Esophagus mucosa (tissue), 1 donor: ENCODE results near the gene IBA57. TPM values are rescaled to one million over a fixed set of nuclear protein-coding genes. Genes with fewer than 3 reads are reported as not detected.

Source experiments
- ATAC-seq: fragments of 200-7000 bp; cut with Tn5 transposase; one replicate; pipeline ENCODE4 v1.9.1; 2020
- total RNA-seq: library from RNA; stranded (reverse); gene quantifications from one replicate; pipeline ENCODE4 v1.2.4, GENCODE V29; 2023
- donor health status: DM: yes; HTN: yes; CAD: no.

The IBA57 gene
- total RNA-seq, result 6.9 TPM

DNA sequence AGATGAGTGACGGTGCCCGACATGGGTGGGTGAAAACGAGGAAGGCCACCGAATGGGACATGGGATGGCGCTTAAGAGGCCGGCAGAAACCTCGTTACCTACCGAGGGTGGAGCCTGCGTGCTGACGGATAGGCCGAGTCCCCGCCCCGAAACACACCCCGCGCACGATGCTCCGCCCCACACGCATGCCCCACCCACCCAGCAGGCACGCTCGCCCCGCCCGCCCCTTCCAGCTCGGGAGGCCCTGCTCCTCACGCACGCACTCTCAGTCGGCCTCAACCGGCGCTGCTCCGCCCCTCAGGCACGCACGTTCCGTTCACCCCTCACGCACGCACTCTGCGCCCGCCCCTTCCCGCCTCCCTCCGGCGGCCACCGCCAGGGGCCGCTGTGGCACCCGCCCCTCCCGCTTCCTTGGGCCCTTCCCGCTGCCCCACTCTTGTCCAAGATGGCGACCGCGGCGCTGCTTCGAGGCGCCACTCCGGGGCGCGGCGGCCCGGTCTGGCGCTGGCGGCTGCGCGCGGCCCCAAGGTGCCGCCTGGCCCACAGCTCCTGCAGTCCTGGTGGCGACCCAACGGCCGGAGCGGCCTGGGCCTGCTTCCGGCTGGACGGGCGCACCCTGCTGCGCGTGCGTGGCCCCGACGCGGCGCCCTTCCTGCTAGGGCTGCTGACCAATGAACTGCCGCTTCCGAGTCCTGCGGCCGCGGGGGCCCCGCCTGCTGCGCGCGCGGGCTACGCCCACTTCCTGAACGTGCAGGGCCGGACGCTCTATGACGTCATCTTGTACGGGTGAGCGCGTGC, at the start of gene IBA57:
IBA57 (plus strand) TSS at position 433 of the 798 bp plus-strand sequence; CDS start at position 446, 13 bp downstream.
- ATAC-seq, result peak; percentile 89

DNA sequence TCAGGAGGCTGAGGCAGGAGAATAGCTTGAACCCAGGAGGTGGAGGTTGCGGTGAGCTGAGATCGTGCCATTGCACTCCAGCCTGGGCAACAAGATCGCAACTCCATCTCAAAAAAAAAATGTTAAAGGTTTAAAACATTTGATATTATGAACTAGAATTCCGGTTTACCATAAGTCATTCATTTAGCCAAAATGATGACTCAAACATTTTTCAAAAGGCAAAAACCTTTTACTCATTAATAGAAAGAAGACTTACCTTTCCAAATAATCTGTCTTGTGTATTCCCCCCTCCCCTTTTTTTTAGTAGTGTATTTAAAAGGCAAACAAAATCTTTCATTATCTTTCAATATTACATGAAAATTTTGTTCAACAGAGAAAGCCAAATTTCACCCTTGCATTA, 48.3 kb upstream of the IBA57 start:
- no peak for ATAC-seq

DNA sequence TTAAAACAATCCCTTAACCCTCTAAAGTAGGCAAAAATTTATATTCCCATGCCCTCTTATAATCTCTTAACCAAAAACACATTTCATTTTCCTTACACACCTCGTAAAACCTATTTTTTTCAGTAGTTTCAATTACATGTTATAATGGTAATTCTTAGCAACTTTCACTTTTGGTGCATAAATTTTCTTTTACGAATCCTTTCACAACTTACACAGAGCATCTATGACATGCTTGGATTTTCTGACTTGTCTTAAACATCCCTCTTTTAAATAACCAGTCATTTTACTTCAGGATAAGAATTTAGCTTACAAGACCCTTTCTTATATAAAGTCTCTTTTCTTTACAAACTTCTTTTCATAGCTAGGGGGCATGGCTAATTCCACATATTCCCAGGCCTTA, 47.6 kb upstream of the IBA57 start:
- no peak for ATAC-seq

DNA sequence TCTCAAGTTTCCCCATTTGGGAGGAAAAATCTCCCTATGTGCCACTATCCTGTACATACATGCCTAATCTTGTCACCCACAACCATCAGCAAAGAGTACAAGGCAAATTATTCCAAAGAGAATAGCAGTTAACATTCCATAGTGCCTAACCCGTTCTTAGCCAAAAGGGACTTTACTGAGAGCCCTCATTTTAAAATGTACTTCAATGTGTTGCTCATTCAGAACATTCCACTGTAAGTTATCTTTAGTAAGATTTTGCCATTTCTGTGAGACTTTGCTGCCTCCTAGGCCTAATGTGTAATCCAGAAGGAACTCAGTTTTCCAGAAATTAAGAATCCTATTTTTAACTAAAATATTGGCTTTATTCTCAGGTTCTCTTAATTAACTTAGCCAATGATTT, 45.3 kb upstream of the IBA57 start:
- no peak for ATAC-seq

DNA sequence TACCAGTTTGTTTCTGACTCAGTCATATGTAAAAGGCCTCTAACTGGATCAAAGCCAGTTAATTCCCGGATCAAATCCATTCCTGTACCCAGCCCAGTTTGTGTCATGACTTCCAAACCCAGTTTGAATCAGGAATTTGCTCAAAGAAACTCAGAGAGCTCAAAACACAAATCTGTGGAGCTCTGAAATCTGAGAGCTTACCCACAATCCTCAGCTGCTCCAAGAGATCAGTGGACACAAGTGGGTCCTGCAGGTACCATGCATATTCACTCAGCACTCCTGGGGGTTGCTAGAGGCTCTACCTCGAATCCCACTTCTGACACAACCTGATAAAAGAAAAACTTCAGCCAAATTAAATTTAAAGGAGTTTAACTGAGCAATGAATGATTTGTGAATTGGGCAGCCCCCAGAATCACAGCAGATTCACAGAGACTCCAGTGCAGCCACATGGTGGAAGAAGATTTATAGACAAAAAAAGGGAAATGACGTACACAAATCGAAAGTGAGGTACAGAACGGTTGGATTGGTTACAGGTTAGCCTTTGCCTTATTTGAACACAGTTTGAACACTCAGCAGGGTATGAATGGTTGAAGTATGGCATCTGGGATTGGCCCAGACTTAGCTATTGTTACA, 44.6 kb upstream of the IBA57 start:
- ATAC-seq, result peak; percentile 54

DNA sequence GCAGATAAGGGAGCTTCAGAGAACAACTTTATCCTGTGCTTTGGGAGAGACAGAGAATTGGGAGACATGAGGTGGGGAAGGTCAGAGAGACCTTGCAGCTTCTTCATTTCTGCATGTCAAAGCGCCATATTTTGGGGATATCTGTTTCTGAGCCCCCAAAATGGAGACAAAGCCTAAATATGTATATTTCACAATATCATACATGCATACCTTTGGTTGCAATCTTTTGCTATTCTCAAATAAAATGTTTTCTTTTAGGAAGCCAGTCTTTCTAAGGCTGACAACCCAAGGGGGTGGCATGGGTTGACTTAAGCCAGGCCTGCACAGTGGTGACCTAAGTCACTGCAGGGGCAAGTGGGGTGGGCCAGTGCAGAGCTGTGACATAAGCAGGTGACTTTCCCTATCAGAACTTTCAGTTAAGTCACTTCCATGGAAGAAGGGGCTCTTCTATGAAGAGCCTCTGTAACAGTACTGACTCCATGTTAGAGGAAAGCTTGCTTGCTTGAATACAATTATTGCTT, 42.6 kb upstream of the IBA57 start:
- no peak for ATAC-seq

DNA sequence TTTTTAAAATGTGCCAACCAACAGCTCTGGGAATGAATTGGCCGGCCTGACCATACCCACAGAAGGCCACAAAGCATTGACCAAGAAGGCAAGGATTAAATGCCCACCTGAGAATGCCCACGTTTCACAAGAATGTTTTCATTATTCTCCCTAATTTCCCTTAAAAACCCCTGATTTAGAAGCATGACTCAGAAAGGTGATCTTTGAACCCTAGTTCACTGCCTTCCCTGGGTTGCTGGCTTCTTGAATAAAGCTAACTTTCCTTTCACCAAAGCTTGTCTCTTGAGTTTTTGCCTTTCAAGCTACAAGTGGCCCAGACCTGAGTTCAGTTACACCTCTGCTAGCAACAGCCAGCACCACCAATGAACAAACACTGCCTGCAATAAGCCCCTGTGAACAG, 42.1 kb upstream of the IBA57 start:
- no peak for ATAC-seq

DNA sequence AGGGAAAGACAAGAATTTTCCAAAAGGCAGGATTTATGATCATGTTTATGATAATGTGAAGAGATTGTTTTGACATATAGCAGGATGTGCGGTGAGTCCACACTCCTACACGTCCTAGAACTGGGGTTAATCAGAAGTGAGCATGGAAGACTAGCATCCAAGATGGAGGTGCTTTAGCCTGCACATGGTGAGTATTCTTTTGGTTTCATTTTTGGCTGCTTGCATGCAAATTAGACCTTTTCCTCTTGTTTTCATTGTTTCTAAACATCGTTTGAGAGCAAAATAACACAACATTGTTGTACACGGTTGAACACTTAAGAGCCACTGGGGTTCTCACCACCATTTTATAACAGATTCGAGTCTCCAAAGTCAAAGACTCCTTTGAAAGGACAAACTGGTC, 40.4 kb upstream of the IBA57 start:
- ATAC-seq, result no peak

DNA sequence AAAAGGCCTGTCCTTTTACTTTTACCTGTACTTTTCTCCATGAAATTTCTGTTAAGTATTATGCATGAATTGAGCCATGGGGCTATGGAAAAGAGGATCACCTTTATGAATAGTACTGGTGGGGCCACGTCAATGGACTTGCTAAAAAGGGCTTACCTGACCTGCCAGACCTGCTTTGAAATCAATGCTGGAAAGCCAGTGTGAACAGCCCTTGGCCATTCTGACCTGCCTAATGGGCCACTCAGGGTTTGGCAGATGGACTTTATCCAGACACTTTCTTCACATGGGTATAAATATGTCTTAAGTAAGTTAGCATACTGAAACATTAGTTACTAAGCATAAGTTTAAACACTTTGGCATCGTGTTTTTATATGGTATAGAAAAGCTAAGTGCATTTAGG, 33.8 kb upstream of the IBA57 start:
- peak; percentile 37 for ATAC-seq

DNA sequence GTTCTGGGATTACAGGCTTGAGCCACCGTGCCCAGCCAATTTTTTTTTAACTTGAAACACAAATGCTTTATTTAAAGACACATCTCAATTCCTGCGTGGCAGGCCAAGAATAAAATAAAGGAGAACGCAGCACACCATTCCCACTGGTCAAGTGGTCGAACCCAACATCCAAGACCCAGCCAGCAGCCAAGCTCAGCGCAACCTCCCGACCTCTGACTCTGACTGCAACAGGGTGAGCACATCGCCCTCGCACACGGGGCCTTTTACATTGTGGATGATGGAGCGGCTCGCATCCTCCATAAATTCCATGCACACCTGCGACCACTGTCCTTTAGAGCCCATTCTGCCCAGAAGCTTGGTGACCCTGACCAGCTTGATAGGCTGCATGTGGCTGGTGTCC, 31.0 kb upstream of the IBA57 start:
- no peak for ATAC-seq

DNA sequence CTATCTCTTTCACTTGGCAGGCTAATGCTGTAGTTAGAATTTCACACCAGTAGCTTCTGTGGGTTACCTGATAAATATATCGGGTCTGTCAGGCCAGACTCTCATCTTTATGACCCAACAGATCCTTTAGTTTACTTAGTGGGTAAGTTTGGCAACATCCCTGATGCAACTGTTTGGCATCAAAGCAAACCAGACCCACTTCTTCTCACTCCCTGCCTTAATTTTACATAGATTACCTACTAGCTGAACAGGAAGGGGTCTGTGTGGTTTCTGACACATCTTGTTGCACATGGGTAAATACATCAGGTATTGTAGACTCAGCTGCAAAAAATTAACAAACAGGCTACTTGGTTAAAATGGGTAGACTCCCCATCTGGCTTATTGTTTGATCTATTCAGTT, 28.7 kb upstream of the IBA57 start:
- ATAC-seq, result no peak

DNA sequence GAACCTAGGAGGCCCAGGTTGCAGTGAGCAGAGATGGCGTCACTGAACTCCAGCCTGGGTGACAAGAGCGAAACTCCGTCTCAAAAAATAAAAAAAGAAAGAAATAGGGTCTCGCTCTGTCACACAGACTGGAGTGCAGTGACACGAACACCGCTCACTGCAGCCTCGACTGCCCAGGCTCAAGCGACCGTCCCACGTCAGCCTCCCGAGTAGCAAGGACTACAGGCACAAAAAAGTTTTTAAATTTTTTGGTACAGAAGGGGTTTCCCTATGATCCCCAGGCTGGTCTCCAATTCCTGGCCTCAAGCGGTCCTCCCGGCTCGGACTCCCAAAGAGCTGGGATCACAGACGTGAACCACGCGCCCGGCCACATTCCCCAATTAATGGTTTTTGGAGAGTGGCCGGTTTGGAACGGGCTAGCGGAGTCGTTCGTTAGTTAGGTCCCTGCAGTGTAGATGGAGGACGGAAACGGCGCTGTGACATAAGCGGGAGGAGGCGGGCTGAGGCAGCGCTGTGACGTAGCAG, 26.1 kb upstream of the IBA57 start:
- no peak for ATAC-seq

DNA sequence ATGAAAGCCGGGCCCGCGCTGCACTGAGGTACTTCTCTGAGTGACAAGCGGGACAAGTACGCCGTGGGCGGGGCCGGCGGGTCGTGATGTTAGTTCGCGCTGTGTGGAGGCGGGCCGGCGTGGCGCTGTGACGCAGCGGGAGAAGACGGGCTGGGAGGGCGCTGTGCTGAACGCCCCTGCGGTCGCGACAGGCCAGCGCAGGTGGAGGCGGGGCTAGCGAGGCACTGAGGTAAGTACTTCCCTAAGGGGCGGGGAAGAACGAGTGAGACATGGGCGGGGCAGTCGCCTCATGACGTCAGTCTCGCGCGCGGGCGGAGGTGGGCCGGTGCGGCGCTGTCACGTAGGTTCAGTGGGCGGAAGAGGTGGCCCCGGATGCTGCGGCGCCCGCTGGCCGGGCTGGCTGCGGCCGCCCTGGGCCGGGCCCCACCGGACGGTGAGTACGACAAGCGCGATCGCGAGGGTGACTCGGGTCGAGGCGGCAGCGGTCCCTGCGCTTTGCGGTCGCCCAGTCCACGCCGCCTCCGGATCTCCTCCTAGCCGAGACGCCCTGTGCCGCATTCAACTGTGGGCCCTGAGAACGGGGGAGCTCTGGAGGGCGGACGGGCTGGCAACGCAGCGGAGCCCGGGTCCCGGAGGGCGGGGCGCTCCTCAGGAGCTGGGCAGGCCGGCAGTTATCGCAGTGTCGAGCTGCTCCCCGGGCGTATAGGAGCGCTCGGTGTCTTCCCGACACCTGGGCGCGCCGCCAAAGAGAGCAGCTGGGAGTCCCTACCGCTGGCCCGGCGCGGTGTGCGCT, 25.5 kb upstream of the IBA57 start, which contains the start of gene GUK1:
GUK1 (plus strand) TSS at position 349 of the 793 bp plus-strand sequence; CDS start at position 373, 24 bp downstream.
- peak; percentile 90 for ATAC-seq

DNA sequence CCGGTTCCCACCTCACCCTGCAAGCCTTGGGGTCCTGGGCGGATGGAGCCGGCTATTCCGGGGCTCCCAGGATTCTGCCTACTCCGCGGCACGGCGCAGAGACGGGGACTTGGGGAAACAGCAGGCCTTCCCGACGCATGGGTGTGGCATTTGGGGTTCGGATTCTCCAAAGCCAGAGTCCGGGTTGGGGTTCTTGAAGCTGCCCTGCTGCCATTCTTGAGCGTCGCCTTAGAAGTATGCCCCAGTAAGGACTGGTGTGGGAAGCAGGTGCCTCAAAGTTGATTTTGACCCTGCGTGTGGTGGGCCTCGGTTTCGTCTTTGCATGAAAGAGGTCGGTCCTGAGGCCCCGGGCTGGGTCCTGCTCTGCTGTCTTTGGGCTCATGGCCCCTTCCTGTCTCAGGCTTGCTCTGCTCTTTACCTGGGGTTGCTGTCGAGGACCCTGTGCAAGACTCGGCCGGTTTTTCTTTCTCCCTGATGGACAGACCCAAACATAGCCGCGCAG, 24.8 kb upstream of the IBA57 start:
- no peak for ATAC-seq

DNA sequence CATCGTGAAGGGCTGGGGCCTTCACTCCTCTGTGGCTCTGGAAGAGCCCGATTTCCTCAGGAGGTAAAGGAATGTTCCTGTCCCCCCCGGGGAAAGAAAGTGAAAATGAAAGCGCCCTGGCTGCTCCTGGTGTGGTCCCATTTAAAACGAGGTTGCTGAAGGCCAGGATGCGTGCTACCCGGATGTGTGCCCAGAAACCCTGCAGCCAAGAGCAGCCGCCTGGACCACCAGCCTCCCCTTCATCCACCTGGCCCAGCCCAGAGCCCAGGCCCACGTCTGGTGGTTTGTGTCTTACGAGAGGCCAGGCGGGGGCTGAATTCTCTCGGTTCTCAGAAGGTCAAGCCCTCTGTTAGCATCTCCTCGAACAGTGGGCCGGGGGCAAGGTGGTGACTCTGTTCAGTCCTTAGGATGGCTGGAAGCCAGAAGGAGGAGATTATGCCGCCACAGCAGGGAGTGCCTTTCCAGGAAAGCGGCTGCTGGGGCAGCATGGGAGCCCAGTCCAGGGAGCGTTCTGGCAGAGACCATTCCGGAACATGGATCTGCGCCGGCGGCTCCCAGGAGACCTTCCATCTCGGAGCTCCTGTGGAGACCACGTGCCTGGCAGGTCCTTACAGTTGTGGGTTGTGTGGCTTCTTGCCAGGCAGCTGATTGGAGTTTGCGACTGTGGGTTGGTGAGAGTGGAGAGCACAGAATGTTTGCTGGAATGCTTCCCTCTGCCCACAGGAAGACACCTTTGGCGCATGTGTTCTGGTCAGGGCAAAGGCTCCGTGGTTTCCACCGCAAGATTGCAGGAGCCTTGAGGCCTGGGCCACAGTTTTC, 24.2 kb upstream of the IBA57 start:
- ATAC-seq, result peak; percentile 0

DNA sequence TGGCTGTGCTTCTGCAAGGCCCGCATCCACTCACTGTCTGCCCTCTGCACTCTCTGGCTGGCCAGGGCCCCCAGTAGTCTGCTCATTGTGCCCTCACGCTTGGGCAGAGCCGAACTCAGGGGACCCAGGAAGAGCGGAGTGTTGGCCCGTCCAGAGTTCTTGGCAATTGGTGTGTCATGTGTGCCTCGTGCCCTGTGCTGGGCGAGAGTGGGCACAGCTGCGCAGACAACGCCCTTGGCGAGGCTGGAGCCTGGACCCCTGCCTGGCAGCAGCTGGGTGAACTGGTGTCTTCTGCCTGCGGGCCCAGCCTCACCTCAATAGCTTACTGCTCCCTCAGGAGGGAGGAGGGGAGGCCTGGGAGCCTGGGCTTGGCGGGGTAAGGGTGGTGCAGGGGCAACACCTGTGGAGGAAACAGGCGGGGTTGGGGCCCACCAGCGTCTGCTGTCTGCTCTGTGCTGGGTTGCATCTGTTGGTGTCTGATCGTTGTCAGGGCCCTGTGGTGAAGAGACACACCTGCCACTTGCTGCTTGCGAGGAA, 23.4 kb upstream of the IBA57 start:
- no peak for ATAC-seq

DNA sequence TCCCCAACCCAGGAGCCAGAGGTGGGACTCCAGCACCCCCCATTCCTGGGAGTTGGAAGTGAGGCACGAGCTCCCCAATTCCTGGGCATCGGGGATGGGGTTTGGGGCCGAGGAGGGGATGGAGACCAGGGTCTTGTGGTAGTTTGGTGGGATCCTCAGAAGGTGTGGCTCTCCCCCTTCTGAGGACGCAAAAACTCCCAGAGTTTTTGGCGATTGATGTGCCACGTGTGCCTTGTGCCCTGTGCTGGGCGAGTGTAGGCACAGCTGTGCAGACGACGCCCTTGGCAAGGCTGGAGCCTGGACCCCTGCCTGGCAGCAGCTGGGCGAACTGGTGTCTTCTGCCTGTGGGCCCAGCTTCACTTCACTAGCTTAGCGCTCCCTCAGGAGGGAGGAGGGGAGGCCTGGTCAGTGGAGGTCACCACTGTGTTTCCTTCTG, 22.9 kb upstream of the IBA57 start:
- no peak for ATAC-seq

DNA sequence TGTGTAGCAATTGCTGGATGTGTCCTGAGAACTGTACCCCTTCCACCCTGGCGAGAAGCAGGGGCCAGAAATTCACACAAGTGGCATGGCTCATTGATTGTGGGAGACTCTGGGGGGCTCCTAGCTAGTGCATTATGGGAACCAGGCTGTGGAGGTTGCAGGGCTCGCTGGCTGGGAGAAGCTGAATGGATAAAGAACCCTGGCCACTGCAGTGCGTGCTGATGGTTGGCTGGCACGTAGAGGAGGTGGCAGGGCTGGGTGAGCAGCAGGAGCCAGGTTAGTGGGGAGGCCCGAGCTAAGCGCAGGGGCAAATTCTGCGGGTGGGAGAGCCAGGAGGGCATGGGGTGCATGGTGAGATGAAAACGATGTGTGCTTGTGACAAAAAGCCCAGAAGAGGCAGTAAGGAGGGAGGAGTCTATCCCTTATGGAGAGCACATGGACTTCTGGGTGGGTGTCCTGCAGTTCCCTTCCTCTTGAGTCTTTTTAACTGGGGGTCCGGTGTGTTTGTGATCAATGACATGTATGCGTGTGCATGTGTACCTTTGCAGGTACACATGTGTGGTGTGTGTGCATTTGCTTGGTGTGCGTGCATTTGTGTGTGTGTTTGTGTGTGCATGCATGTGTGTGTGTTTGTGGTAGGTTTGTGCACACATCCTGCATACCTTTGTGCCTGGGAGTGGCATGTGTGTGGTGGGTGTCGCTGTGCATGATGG, 22.0 kb upstream of the IBA57 start:
- no peak for ATAC-seq

DNA sequence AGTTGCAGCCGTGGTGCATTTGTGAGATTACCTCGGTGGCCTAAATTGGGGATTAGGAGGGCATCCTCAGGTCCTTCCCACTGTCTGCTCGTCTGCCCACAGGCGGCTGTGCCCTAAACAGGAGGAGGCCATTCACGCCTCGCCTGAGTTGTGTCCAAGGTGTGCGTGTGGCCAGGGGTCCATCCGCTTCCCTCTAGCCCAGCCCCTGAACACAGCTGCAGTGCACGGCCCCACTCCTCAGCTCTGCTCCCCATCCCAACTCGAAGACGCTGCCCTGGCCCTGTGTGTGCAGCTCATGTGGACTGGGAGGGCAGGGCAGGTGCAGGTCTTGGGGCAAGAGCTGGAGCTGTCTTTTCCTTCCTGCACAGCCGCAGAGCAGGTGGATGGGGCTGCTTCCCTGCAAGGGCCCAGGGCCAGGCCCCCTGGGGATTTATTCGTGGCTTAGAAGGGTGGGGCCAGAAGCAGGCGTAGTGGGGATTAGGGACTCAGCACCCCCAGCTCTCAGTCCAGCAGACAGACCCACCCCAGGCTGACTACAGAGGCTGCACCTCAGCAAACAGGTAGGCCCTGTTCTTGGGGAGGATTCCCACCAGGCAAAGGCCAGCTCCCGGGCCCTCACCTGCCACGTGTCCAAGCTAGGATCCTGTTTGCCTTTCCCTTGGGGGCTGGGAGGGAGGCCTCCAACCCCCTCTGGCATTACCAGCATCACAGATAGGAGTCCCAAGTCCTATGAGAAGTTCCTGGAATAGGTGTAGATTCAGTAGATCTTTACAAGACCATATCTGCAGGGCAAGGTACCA, 21.2 kb upstream of the IBA57 start:
- peak; percentile 27 for ATAC-seq

DNA sequence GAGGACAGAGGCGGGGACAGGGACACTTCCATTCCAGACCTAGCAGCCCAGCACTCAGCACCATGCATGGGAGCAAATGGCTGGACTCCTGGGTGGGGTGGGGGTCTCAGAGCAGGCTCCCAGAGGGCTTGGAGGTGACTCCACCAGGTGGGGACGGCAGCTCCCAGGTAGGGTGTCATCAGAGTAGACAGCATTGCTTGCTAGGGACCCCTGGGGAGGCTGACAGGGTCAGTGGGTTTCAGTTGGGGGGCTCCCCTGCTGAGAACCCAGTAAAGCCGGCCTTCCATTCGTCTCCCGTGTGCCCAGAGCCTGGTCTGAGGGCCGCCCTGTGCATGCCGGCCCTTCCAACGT, 20.6 kb upstream of the IBA57 start:
- no peak for ATAC-seq
